Activated B cell treated with CpG ODN at 0.5 μM for 24 hours (primary cell): ENCODE measurements around the gene TRDN. TPM values are rescaled to one million over a fixed set of nuclear protein-coding genes. Genes with fewer than 3 reads are reported as not detected.

Experiments used
- ATAC-seq: fragments of 200-7000 bp; cut with Tn5 transposase; one replicate; pipeline ENCODE4 v1.10.0; 2021; ENCODE audit warnings: low read depth, mild to moderate bottlenecking, moderate library complexity
- CTCF ChIA-PET: fragments of 350-600 bp; sonication (Branson Sonifier 250); formaldehyde crosslinking; loops from one replicate; lab custom pipeline; 2021; ENCODE audit warnings: antibody characterized with exemption; lab: Charles Lee
- POLR2A ChIA-PET: fragments of 350-600 bp; sonication (Branson Sonifier 250); formaldehyde crosslinking; loops from one replicate; lab custom pipeline; 2021; ENCODE audit warnings: antibody characterized with exemption; lab: Charles Lee
- DNase-seq: peaks from one replicate; pipeline ENCODE4 v3.0.0; 2022
- H3K27ac Mint-ChIP-seq: one replicate; pipeline ENCODE4 v1.8.0; 2020; ENCODE audit warnings: mixed read lengths
- H3K27me3 Mint-ChIP-seq: one replicate; pipeline ENCODE4 v1.8.0; 2021; ENCODE audit warnings: mixed read lengths
- H3K36me3 Mint-ChIP-seq: one replicate; pipeline ENCODE4 v1.8.0; 2021; ENCODE audit warnings: low read depth, mixed read lengths
- H3K4me1 Mint-ChIP-seq: one replicate; pipeline ENCODE4 v1.8.0; 2021; ENCODE audit warnings: mixed read lengths
- H3K4me3 Mint-ChIP-seq: one replicate; pipeline ENCODE4 v1.8.0; 2020; ENCODE audit warnings: mild to moderate bottlenecking, mixed read lengths
- H3K9me3 Mint-ChIP-seq: one replicate; pipeline ENCODE4 v1.8.0; 2020; ENCODE audit warnings: mixed read lengths
- intact Hi-C: fragments of 100-400 bp; cut with micrococcal nuclease; formaldehyde crosslinking; loops from one replicate; pipeline ENCODE4 v1.15.1; 2024
- total RNA-seq: library from RNA; stranded (reverse); gene quantifications from 2 replicates; pipeline ENCODE4 v1.2.3, GENCODE V29; 2022
- TF ChIP-seq, protein P1 (sequence below): fragments of 200-600 bp; IDR thresholded peaks from one replicate; pipeline ENCODE4 v1.8.0; 2022; ENCODE audit warnings: antibody characterized with exemption, mild to moderate bottlenecking

Gene TRDN
- total RNA-seq, 1 donor from 2014 or later: not detected

DNA sequence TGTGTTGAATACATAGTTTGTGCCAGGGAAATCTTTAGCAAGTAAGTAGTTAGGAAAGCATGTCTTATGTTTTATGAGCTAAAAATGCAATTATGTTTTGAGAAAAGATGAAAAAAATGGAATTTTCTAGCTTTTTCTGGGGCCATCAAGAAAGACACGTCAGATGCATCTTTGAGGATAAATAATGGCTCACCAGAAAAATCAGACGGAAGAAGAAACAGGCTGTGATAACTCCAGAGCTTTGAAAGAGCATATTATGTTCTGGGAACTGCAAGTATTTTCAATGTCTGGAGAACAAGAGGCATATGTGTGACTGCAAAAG lies 467.0 kb downstream of the TRDN start:
- TF ChIP-seq, protein P1, sequence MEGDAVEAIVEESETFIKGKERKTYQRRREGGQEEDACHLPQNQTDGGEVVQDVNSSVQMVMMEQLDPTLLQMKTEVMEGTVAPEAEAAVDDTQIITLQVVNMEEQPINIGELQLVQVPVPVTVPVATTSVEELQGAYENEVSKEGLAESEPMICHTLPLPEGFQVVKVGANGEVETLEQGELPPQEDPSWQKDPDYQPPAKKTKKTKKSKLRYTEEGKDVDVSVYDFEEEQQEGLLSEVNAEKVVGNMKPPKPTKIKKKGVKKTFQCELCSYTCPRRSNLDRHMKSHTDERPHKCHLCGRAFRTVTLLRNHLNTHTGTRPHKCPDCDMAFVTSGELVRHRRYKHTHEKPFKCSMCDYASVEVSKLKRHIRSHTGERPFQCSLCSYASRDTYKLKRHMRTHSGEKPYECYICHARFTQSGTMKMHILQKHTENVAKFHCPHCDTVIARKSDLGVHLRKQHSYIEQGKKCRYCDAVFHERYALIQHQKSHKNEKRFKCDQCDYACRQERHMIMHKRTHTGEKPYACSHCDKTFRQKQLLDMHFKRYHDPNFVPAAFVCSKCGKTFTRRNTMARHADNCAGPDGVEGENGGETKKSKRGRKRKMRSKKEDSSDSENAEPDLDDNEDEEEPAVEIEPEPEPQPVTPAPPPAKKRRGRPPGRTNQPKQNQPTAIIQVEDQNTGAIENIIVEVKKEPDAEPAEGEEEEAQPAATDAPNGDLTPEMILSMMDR: no peak

DNA sequence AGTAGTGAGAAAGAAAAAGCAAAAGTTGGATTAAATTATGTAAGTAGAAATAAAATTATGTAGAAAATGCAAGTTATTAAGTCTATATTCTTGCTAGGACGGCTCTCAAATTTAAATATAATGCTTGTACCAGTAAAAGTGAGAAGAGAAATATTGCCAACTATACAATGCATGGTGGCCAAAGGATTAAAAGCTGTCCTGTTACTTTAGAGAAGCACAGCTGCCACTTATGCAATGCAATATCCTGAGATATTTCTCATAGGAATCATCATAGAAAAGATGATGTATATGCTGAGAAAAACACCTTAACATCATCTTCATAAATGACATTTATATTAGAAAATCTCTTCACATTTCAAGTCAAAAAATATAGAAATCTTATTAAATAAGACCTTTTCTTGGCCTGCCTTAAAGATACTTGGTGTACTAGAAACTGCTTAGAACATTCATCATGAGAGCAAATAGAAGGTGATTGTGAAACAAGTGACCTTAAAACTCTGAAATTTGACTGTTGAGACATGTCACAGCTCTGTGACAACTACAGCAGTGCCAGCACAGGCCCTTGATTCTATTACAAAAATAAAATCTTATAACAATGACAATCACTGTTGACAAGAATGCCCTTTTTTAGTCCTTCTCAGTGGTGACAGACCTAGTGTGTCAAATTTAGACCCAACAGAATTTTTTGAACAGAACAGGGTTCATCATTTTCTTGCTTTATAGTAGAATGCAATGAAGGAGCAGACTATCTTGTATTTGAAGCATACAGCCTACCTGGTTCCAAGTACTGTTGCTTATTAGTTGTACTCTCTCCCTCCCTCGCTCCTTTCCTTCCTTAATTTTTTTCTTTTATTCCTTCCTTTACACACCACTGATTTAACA lies 467.6 kb downstream of the TRDN start:
- H3K4me3 Mint-ChIP-seq: no peak overlapping the region
- POLR2A ChIA-PET: no interaction called here
- TF ChIP-seq, protein P1: no peak
- H3K36me3 Mint-ChIP-seq: no peaks in the 10 kb centered on the region
- CTCF ChIA-PET: no interaction called here
- ATAC-seq (no peak), DNase-seq (no peak)
- H3K27ac Mint-ChIP-seq: no peak overlapping the region
- no peaks in the 10 kb centered on the region for H3K27me3 Mint-ChIP-seq
- no peaks in the 10 kb centered on the region for H3K4me1 Mint-ChIP-seq
- intact Hi-C loops: no loop called here
- no peaks in the 10 kb centered on the region for H3K9me3 Mint-ChIP-seq

More for the DNA sequence above, 467.0 kb downstream of the TRDN start:
- Mint-ChIP-seq H3K27me3 (no peaks in the 10 kb centered on the region), H3K27ac (no peak overlapping the region), H3K4me3 (no peak overlapping the region), H3K4me1 (no peaks in the 10 kb centered on the region), H3K9me3 (no peaks in the 10 kb centered on the region), H3K36me3 (no peaks in the 10 kb centered on the region)
- ChIA-PET CTCF (no interaction called here), POLR2A (no interaction called here)
- ATAC-seq (no peak), DNase-seq (no peak)
- intact Hi-C loops: no loop called here

DNA sequence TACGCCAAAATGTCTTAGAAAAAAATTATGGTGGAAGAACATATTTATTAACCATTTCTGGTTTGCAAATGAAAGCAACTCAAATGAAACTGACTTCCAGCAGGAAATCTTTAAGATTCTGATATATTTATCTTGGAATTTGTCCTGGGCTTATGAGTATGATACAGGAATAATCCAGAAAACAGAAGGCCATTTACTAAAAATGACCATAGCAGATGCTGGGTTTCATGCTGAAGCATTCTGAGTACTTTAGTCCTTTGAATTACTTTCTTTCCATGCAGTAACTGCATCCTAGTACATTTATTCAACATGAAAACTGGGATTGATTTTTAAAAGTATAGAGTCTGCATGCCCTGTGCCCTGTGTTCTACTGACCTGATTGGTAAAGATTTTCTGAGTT lies 468.3 kb downstream of the TRDN start:
- no peaks in the 10 kb centered on the region for H3K27me3 Mint-ChIP-seq
- no peak overlapping the region for H3K4me3 Mint-ChIP-seq
- H3K9me3 Mint-ChIP-seq: no peaks in the 10 kb centered on the region
- DNase-seq: no peak
- no peak overlapping the region for H3K27ac Mint-ChIP-seq
- no peaks in the 10 kb centered on the region for H3K36me3 Mint-ChIP-seq
- intact Hi-C loops: no loop called here
- no peak for ATAC-seq
- CTCF ChIA-PET: no interaction called here
- POLR2A ChIA-PET: no interaction called here
- H3K4me1 Mint-ChIP-seq: no peaks in the 10 kb centered on the region
- TF ChIP-seq, protein P1: no peak

Other genes with a start within 250 kb of the TRDN start
- gene NKAIN2, start 166.9 kb upstream of the TRDN start, total RNA-seq: not detected in 2 replicates